Measurements from ENCODE around the gene WDR37.

The WDR37 gene

DNA sequence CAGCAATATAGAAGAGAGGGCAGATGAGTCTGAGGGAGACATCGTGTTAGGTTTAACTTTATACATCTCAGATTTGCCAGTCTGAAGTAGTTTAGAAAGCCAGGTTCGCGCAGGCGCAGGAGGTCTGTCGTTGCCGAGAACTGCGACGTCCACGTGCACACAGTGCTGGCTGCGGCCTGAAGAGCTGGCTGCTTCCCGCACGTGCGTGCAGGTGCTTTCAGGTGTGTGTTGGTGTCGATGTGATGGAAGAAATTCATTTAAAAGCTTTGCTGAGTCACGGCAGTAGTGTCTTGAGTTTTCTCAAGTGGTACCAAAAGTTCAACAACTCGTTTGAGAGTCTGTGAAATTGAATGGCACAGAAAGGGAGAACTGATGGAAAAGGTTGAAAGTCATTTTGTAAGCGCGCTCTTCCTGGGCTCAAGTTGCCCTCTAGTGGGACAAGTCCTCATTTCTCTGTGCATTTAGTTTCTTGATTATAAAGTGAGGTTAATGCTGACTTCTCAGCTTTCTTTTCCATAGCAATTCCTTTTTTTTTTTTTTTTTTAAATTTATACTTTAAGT is 18.6 kb downstream of the WDR37 start:
- DNase-seq, result peak in 1 of 2 experiments; percentile 3

DNA sequence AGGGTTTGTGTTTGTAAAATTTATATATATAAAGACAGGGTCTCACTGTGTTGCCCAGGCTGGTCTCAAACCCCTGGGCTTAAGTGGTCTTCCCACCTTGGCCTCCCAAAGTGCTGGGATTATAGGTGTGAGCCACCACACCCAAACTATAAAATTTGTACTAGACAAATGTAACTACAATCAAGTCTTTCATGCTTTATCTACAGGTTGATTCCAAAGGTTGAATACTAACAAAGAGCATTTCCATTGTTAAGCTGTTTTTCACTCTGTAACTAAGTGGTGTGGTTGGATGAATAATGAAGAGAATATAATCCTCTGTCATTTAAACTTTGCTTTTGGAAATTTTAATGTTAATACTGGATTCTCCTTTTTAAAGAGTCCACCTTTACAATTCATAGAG is 22.5 kb downstream of the WDR37 start:
- no peak for DNase-seq

DNA sequence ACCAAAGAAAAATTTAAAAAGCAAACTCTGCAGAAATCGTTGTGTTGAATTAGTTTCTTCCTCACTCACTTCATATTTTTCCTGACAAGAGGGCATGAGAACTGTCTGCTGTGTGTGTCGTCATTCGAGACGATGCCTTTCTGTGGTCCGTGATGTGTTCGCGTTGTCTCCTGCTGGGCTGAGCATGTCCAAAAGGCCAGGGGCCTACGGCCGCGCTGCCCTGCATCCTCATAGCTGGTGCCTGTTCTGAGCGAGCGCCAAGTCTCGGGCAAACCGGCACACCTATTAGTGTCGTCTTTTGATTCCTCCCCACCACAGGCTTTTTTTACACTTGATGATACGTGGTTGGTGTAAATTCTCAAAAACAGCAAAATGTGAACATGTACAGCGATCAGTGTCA is 27.4 kb downstream of the WDR37 start:
- no peak for DNase-seq

DNA sequence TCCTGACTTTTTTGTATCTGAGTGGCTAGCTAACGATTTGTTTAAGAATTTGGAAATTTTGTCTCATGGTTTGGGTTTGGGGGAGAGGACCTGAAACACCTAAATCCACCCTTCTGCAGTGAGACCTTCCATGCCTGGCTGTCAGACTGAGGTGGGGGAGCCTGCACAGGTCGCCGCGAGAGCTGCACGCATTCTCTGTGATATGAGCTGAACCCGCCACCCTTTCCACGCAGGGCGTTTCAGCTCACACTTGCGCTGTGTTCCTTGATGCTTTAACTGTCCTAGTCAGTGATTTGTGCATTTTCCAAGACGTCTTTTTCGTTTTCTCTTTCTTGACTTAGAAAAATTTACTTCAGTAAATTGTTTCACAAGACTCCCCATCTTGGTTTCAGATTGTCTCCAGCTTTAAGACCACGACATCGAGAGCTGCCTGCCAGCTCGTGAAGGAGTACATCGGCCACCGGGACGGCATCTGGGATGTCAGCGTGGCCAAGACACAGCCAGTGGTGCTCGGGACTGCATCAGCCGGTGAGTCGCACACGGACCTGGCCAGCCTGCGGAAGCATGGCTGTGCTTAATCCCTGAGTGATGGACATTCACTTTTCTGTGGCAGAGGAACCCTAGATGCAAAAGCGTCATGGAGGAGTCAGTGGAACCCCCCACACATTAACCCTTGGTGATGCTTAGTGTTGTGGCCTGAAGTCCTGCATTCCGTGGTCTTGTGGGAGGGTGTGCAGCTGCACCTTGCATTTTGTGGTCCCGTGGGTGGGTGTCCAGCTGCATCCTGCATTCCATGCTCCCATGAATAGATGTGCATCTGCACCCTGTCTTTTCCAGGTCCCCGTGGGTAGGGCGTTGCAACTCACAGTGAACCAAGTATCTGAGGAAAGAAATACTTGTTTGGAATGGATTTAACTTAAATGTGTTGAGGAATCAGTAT is 28.1 kb downstream of the WDR37 start:
- DNase-seq, result no peak

DNA sequence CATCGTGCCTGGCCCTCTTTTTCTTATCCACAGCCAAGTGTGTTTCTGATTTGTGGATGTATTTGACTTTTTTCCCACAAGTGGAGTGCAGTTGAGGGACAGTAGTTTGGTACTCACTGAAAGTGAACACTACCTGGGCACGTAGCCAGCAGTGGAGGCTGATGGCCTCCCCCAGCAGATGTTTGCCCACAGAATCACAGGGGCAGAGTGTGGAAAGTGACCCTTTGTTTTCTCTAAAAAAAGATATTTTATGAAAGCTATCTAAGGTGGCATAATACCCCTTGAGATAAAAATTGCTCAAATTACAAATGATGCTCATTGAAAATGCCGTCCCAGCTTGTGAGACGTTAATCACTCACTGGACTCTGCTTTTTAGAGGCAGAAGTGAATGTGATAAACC is 29.1 kb downstream of the WDR37 start:
- no peak for DNase-seq

DNA sequence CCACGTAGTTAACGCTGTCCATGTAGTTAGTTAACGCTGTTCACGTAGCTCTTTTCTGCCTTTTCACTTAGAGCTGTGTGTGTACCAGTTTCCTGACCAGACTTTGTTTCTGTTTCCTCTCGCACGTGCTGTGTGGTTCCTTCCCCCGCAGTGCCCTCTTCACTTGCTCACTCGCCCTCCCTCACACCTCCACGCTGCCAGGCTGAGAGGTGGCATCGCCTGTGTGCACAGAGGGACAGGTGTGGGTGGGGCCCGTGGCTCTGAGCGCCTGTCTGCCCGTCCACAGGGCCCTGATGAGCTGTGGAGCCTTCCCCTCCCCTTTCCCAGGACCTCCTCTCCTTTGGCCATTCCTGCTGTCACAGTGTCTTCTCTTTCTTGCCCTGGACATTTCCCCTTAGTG is 30.6 kb downstream of the WDR37 start:
- DNase-seq, result no peak

DNA sequence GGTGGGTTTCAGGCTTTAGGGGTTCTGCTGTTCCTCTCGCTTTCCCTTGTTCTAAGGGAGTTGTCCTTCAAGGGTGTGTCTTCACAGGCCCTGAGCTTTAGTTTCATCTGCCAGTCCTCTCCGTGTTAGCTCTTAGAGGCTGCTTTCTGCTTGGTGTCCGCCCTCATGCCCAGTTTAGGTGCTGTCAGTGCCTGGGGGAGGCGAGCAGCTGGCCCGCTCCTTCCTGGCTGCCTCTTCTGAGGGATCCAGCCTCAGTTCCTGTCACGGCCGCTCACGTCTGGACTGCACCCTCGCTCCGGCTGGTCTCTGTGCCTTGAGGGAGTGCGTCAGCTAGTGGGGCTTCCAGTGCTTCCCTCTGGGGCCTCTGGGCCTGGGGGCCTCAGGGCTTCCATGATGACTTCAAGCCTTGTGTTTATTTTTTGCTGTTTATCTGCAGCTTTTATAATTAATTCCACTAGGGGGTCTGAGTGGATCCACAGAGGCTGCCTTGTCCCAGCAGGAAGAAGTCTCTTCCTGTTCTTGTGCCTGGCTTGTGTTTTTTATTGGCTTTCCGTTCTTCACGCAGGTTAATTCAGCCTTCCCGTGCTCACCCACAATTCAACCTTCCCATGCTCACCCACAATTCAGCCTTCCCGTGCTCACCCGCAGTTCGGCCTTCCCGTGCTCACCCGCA is 33.0 kb downstream of the WDR37 start:
- DNase-seq, result no peak

DNA sequence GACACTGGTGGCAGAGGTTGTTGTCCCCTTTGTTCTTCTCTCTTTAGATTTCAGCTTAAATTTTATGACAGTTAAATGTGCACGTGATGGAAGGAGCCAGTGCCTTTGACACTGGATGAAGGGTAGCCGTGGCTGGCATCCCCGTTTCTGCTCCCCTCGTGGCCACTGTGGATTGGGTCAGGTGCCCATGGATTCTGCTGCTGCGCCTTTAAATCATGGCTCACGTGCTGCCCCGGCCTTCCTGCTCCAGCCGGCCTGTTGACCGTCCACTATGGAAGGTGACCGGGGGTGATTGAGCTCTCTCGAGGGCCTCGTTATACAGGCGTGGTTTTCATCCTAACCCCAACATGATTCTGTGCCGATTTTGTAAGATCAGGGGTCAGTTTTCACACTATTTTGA is 34.5 kb downstream of the WDR37 start:
- DNase-seq, result no peak

DNA sequence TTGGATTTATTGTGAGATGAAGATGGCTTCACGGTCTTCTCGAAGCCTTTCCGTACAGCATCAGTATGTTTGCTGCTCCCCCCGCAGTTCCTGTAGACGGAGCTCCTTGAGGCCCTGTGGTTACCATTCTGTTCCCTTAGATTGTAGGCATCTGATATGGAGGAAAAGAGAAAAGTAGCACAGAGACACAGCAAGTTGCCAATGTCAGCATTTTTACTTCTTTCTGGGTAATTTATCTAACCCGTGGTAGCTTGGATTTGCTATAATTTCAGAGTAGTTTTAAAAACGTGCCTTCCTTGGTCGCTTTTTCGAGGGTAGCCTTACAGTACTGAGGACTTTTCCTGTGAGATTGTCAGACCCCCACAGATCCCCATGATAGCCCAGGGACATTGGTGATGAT is 37.5 kb downstream of the WDR37 start:
- DNase-seq, result no peak

DNA sequence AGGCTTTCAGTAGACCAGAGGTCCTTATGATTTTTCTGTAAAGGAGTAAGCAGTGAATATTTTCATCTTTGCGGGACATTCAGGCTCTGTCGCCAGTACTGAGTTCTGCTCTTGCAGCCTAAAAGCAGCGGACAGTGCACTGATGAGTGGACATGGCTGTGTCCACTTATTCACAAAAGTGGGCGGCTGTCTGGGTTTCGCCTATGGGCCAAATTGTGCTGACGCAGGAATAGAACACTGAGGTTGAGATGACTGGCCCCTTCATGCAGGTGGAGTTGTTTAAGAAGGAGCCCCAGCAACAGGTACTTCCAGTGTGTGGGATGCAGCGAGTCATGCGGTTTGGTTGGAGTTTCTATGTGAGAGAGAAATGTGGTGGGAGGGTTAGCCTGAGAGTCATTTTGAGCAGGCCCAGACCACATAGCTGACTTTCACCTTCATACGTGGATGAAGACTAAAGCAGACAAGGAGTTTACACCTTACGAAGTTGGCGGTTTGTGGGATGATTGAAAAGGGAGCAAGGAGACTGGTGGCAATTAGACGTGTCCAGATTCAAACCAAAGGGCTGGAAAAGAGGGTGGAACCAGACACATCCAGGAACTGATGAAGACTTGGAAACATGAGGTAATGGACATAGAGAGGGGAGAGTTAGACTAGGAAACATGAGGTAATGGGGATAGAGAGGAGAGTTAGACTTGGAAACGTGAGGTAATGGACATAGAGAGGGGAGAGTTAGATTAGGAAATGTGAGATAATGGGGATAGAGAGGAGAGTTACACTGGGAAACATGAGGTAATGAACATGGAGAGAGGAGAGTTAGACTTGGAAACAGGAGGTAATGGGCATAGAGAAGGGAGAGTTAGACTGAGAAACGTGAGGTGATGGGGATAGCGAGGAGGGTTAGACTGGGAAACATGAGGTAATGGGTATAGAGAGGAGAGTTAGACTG is 38.2 kb downstream of the WDR37 start:
- no peak for DNase-seq

DNA sequence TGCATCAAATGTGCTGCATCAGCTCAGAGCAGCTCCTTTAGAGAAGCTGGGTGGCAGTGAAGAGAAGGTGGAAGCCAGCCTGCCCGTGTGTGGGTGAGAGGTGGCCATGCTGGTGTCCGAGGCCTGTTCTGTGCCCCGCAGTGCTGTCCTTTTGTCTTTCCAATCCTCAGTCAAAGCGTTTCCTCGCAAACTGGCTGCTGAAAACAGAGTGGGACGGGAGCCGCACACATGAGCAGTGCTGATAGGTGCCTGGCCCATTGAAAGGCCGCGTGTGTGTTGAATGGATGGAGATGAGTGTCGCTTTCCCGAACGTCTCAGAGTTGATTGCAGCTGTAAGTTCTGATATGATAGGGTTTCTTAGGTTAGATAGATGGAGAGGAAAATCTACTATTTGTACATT is 39.3 kb downstream of the WDR37 start:
- DNase-seq, result no peak

DNA sequence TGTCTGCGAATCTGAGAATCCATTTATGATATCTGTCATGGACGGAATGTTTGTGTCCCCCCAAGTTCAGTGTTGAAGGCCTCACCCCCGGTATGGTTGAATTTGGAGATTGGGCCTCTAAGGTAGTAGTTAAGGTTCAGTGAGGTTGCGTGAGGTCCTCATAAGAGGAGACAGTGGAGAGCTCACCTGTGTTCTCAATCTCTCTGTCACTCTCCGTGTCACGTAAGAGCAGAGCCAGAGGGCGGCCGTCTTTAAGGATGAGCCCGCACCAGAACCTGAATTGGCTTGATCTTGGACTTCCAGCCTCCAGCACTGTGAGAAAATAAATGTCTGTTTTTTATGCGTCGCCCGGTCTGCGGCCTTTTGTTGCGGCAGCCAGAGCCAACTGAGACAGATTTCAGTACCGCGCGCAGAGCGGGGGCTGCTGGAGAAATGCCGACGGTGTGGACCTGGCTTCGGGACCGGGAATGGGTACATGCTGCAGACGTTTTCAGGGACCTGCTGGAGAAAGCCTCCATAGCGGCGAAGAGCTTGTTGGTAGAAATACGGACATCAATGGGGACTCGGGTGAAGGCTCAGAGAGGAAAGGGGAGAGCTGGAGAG is 40.2 kb downstream of the WDR37 start:
- DNase-seq, result no peak

DNA sequence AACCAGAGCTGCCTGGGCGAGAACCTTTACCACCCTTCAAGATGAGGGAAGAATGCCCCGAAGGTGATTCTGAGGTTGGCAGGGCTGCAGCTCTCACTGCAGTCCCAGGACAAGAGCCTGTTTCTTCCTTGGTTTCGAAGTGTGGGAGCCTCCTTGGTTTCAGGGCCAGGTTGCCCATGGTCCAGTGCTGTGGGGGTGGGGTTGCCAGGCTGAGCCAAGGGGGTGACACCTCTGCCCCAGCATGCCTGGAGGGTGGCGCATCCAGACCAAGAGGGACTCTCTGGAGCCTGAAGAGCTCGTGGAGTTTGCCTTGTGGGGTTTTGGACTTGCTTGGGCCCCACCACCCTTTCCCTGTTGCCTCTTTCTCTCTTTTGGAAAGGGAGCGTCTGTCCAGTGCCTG is 41.3 kb downstream of the WDR37 start:
- no peak for DNase-seq

DNA sequence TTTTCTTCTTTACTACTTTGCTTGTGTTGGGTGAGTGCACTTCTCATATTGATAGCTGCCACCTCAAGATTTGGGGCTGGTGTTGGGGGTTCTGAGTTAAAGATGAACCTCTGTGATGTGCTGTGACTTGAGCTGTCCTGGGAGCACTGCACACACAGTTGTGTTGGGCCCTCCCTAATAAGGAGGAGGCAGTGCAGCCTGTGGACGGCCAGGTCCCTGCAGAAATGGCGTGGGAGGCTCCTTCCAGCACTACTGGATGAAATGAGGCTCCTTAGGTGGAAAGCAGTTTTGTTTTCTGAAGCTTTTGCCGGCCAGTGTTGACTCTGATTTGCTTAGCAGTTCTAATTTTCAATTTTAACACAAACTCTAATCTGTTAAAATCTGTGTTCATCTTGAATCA is 44.0 kb downstream of the WDR37 start:
- no peak for DNase-seq

DNA sequence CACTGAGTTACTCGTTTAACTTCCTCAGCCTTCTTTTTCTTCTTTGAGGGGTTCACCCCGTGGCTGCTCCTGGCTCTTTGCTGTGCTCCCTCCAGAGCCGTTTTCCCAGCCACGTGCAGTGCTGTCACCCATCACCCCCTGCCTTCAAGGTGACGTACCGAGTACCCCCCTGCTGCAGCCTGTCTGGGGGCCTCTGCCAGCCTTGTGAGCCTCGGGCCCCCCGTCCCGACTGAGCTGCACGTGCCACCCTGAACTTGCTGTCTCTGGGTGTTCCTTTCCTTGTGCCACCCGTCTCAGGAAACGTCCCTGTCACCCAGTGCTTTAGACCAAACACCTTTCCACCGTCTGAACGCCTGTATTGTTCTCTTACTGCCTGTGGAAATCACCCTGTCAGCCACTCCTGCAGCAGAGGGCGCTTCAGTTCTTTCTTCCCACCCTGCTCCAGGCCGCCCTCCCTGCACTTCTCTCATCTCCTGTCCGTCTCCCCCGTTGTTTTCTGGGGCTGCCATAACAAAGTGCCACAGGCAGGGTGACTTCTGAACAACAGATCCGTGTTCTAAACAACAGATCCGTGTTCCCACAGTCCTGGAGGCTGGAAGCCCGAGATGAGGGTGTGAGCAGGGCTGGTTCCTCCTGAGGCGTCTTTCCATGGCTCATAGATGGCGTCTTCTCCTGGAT is 44.6 kb downstream of the WDR37 start:
- no peak for DNase-seq

DNA sequence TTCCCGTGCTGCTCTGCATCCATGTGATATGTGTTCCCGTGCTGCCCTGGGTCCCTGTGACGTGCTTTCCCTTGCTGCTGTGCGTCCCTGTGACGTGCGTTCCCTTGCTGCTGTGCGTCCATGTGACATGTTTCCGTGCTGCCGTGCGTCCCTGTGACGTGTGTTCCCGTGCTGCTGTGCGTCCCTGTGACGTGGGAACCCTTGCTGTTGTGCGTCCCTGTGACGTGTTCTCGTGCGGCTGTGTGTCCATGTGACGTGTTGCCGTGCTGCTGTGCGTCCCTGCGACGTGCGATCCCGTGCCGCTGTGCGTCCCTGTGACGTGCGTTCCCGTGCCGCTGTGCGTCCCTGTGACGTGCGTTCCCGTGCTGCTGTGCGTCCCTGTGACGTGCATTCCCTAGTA is 45.8 kb downstream of the WDR37 start:
- DNase-seq, result no peak

DNA sequence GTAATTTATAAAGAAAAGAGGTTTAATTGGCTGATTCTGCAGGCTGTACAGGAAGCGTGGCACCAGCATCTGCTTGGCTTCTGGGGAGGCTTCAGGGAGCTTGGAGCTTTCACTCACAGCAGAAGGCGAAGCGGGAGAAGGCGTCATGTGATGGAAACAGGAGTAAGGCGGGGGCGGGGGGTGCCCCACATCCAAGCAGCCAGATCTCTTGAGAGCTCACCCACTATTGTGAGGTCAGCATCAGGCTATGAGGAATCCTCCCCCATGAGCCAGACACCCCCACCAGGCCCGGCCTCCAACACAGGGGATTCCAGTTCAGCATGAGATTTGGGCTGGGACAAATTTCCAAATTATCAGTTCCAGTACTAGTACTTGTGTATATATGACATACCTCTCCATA is 46.2 kb downstream of the WDR37 start:
- no peak for DNase-seq

DNA sequence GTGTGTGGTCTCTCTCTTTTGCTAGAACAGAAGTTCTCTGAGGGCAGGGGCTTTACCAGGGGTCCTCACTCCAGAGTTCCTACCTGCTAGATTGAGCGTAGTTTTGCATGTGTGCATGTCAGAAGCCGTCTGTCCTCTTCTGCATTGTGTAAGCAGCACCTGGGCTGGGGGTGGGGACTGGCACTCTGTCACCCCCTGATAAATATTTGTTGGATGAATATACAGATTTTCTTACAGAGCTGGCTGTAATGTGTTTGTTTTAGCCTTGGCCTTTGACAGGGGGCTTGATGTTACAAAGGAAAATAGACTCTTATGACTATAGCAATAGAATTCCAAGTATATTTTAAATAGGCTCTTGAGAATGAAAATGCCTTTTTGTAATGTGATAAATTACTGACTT is 46.6 kb downstream of the WDR37 start:
- DNase-seq, result no peak

DNA sequence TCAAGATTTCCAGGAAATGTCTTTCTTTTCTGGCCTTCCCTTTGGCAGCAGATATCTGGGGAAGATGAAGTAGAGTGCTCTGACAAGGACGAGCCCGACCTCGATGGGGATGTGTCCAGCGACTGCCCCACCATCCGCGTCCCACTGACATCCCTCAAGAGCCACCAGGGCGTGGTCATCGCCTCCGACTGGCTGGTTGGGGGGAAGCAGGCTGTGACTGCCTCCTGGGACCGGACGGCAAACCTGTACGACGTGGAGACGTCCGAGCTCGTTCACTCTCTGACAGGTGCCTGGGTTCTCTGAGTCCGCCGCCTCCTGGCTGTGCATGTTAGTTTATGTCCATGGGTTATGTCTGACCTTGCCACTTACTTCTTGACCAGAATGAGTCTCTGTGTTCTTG is 47.4 kb downstream of the WDR37 start:
- no peak for DNase-seq

DNA sequence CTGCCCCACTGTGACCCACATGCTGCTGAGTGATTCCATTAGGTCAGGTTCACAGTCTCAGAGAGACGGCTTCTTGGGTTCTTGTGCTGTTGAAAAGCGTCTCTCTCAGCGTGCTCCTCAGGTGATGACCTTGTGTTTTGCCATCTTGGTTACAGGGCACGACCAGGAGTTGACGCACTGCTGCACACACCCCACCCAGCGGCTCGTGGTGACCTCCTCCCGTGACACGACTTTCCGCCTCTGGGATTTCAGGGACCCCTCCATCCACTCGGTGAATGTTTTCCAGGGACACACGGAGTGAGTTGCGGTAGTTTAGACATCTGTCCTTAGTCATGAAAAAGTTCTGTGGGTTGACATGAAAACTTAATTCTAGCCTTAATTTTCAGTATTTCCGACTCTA is 48.8 kb downstream of the WDR37 start:
- DNase-seq, result no peak

DNA sequence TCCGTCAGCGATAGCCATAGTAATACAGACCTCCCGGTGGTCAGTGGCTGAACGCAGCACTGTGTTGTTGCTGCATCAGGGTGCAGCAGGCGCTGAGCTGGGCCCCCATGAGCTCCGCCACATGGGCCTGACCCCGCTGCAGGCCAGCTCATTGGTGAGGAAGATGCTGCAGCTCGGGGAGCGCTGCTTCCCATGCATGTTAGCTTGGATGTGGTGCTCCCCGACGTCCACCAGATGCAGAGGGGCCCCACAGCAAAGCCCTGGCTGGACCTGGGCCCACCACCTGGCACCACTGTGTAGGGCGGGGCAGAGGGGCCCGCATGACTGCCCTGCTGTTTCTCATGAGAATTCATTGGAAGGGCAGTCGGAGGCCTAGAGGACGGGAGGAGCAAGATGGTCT is 50.8 kb downstream of the WDR37 start:
- DNase-seq, result no peak

DNA sequence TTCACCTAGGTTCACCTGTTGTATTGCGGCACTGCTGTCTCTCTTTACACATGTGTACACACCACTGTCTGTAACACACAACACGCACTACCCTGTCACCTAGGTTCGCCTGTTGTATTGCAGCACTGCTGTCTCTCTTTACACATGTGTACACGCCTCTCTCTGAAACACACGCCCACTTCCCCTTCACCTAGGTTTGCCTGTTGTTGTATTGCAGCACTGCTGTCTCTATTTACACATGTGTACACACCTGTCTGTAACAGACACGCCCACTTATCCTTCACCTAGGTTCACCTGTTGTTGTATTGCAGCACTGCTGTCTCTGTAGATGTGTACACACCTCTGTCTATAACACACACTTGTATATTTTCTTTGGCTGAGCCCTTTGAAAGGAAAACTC is 51.5 kb downstream of the WDR37 start:
- no peak for DNase-seq
